H1 (cell line): ENCODE measurements around the gene SH3GL2. TPM values are rescaled to one million over a fixed set of nuclear protein-coding genes. Genes with fewer than 3 reads are reported as not detected.

Source experiments
- ASH2L ChIP-seq: fragments of 200-600, 300-600 bp; sonication (generic); IDR thresholded peaks from one replicate; pipeline ENCODE4 v1.7.1; 2017; ENCODE audit warnings: low read length
- CEBPB ChIP-seq: IDR thresholded peaks from 2 replicates; pipeline ENCODE4 v1.6.1; 2012; ENCODE audit warnings: low read depth, low read length
- EP300 ChIP-seq, 2 experiments: IDR thresholded peaks; 1 replicate in 1 of 2; 2 replicates in 1 of 2; pipeline ENCODE4 v1.6.1; 2011 to 2012; ENCODE audit warnings: low read depth in 2 of 2, low read length in 2 of 2, mild to moderate bottlenecking in 2 of 2, borderline replicate concordance in 1 of 2, inconsistent platforms in 1 of 2, moderate library complexity in 1 of 2
- SIN3A ChIP-seq, 2 experiments: IDR thresholded peaks in 1 of 2; conservative IDR thresholded peaks in 1 of 2; 2 replicates each; pipeline ENCODE4 v1.6.1; 2011 to 2012; ENCODE audit warnings: low read length in 2 of 2, improper control_type of control experiment in 1 of 2, low read depth in 1 of 2, mild to moderate bottlenecking in 1 of 2
- SP2 ChIP-seq: IDR thresholded peaks from 2 replicates; pipeline ENCODE4 v1.6.1; 2012; ENCODE audit warnings: mild to moderate bottlenecking, low read length, inconsistent platforms
- polyA plus RNA-seq, 7 experiments: library from polyadenylated mRNA; depleted of rRNA in 3 of 7; stranded (reverse) in 5 of 7; unstranded in 2 of 7; fragments of >200 nt in 5 of 7; fragments of 200-250 nt in 2 of 7; gene quantifications; 1 replicate in 5 of 7; 2 replicates in 1 of 7; 4 replicates in 1 of 7; pipeline versions ENCODE4 v1.2.1 to v1.2.3, GENCODE V29; 2011 to 2013; ENCODE audit warnings: missing spikeins in 2 of 7, mixed read lengths in 2 of 7
- total RNA-seq: library from RNA; stranded (reverse); fragmentation: NEBNext Ultra II Directional; extraction: Animal tissue kit (Norgen Biotek cat#: 25700); gene quantifications from 2 replicates; pipeline ENCODE4 v1.2.1, GENCODE V29; 2021

Gene SH3GL2
- total and polyA plus RNA-seq, 2 of the 8 experiments (the other 6 are each of a cell fraction or from before 2014, with no cell fraction given) = 4.7 to 5.3 TPM

DNA sequence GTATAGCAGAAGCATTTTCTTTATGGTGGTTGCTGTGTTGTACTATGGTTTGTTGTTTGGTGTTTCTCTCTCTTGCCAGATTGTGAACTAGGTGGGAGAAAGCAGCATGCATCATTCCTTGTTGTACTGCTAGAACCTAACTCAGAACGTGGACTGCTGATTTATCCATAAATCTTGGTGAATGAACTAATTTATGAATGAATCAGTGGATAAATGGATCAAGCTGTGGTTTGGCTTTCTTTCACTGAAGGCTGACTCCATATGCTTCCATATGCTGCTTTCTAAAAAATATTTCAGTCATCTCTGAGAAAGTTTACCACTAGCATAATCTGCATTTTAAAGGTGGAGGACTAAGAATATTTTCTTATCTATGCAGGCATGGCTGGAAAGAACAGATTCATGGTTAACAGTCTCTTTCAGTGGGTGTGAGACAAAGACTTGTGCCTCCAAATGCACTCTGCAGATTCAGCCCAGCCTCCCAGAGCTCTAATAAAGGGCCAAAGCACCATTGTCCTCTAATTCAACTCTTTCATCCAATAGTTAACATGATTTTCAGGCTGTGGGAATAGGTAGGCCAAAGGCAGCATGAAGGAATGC is 237.7 kb downstream of the SH3GL2 start (continued):
- TF ChIP-seq CEBPB = no peak
- no peak for TF ChIP-seq SIN3A (conservative IDR thresholded peaks at IDR 0.05 in 1 of 2, IDR thresholded peaks at IDR 0.05 in 1 of 2; ENCODE audit: low read depth in 1 of 2, low read length in 2 of 2)
- TF ChIP-seq ASH2L = no peak
- no peak for TF ChIP-seq EP300 (IDR thresholded peaks at IDR 0.05; ENCODE audit: borderline replicate concordance in 1 of 2, low read depth in 2 of 2, low read length in 2 of 2)
- no peak for TF ChIP-seq SP2
